ENCODE results near the gene NDUFS2.

The NDUFS2 gene

GRCh38 chr1:161201836-161202712 is at the start of gene NDUFS2:
Gene NDUFS2 (plus strand): TSS chr1:161202367. CDS start chr1:161202386, 19 bp downstream.
- DNase-seq: peak; percentile 98

GRCh38 chr1:161153176-161153575 is 49.0 kb upstream of the NDUFS2 start:
- no peak for DNase-seq

GRCh38 chr1:161153682-161154337 is 48.4 kb upstream of the NDUFS2 start, which contains the start of gene UFC1:
Gene UFC1 (plus strand): TSS chr1:161153978. CDS start chr1:161153998, 20 bp downstream.
- peak; percentile 91 for DNase-seq

DNA sequence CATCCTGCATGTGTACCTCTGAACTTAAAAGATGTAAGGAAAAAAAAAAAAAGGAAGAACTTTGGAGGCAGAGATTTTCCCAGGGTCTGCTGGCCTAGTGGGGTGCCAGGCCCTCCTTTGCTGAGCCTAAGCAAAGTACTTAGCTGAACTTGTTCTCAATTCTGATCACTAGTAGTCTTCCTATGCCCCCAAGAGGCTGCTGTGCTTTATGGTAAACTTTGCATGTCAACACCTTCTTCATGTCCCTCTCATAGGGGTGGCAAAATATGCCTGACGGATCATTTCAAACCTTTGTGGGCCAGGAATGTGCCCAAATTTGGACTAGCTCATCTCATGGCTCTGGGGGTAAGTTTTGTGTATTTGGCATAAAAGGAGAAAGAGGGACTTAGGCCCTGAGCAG is 44.3 kb upstream of the NDUFS2 start:
- no peak for DNase-seq

- no peak for DNase-seq
Observed at GRCh38 chr1:161158316-161159010, 43.7 kb upstream of the NDUFS2 start.

GRCh38 chr1:161159087-161159912 is 42.9 kb upstream of the NDUFS2 start, which contains the start of gene USP21:
Gene USP21 (plus strand): TSS chr1:161159500. CDS start chr1:161160641, 1,141 bp downstream.
- DNase-seq: peak; percentile 94

GRCh38 chr1:161159913-161160243 is 42.3 kb upstream of the NDUFS2 start:
- DNase-seq: no peak

GRCh38 chr1:161160671-161161145 is 41.5 kb upstream of the NDUFS2 start:
- no peak for DNase-seq

DNA sequence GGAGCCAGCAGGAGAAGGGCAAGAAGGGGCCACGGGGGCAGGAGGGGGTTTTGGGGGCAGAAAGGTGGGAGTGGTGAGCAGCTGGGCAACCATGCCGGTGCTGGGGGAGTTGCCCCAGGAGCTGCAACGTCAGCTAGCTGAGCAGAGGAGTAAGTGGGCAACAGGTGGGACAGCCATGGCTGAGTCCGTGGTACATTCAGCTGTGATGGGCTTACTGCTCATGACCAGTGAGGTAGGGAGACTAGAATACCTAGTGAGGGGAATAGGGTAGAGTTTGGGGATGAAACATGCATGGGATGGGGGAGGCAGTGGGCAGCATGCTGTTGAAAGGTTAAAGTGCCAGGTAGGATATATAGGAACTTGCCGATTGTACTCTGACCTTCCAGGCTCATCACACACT is 40.5 kb upstream of the NDUFS2 start:
- no peak for DNase-seq

DNA sequence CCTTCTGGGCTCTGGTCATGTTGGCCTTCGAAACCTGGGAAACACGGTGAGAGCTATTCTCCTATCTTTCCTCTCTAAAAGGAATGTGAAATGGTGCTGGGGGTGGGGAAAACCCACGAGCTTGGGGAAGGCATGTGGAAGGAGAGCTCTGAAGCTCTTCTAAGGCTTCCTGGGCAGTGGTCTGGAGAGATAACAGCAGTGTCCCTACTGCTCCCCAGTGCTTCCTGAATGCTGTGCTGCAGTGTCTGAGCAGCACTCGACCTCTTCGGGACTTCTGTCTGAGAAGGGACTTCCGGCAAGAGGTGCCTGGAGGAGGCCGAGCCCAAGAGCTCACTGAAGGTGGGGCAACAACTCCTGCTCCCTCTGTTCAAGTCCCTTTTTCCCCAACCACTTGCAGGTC is 40.1 kb upstream of the NDUFS2 start:
- no peak for DNase-seq

GRCh38 chr1:161162806-161163205 is 39.4 kb upstream of the NDUFS2 start:
- DNase-seq: no peak

DNA sequence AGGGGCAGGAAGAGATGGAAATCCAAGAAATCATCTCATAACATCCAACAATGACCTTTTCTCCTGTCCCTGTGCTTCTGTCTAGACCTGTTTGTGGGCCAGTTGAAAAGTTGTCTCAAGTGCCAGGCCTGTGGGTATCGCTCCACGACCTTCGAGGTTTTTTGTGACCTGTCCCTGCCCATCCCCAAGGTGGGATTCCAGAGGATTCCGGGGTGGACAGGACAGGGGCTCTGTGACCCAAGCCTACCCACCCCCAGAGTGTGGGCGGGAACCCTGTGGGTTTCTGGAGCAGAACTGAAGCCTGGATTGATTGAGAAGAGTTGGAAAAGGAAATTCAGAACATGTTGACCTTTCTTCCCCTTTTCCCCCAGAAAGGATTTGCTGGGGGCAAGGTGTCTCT is 38.4 kb upstream of the NDUFS2 start:
- DNase-seq: no peak

DNA sequence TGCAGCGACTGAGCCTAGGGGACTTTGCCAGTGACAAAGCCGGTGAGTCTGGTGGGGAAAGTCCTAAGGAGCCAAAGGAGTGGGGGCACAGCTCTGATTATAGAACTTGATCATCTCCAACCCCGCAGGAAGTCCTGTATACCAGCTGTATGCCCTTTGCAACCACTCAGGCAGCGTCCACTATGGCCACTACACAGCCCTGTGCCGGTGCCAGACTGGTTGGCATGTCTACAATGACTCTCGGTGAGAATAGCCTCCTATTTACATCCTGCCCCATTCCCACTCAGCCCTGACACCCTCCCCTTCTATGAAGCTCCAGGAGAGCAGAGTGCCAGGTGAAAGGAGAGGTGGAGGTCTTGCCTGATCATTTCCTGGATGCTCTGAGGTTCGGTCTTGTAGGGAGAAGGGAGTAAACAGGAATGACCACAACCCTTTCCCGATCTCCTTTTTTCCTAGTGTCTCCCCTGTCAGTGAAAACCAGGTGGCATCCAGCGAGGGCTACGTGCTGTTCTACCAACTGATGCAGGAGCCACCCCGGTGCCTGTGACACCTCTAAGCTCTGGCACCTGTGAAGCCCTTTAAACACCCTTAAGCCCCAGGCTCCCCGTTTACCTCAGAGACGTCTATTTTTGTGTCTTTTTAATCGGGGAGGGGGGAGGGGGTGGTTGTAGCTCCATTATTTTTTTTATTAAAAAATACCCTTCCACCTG is 37.1 kb upstream of the NDUFS2 start:
- no peak for DNase-seq

DNA sequence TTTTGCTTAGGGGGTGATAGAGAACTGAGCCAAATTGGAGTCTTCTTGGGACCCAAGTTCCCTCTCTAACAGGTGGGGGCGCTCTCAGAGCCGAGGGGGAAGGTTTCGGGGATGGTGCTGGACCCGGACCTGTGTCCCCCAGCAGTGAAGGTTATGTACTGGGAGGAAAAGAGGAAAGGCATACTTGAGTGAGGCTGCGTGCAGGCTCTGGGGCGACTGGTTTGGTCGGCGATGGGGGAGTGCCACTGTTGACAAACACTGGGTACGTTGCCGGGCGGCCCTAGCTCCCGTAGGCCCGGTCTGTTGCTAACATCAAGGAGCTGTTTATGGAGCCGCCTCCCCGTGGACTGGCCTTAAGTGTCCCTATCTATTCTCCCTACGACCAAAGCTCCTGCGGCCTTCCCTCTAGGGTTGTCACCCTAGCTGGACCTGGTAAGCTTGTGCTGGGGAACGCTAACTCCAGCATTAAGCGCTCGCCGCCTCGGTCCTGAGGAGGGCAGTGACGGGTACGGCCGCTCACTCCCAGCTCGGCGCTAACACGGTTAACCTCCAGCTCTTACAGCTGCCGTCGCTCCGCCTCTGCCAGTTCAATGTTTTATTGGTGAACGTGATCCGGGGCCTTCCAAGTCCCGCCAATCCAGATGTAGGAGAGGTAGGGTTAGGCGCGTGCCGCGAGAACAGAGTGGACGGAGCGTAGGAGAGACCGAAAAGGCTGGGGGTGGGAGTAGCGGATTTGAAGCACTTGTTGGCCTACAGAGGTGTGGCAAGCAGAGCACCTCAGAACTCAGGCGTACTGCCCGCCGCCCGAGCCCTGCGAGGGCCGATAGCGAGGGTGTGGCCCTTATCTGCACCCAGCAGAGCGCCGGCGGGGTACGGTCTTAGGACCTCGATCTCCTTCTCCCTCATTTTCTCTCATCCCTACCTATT is 36.2 kb upstream of the NDUFS2 start, which contains the start of gene PPOX:
TSS of gene PPOX (plus strand) at position 685 of the 927 bp plus-strand sequence. CDS start 422 bp downstream, outside the sequence.
- DNase-seq: peak; percentile 98

- no peak for DNase-seq
Observed at GRCh38 chr1:161166669-161167548, 35.3 kb upstream of the NDUFS2 start.

DNA sequence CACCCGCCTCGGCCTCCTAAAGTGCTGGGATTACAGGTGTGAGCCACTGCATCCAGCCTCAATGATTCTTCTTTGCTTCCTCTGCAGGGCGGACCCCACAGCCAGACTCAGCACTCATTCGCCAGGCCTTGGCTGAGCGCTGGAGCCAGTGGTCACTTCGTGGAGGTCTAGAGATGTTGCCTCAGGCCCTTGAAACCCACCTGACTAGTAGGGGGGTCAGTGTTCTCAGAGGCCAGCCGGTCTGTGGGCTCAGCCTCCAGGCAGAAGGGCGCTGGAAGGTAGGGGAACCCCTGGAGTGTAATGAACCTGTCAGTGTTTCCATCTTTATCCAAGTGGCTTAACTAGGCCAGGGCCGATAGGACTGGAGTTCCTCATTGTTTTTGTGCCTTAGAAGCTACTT is 33.3 kb upstream of the NDUFS2 start:
- no peak for DNase-seq

DNA sequence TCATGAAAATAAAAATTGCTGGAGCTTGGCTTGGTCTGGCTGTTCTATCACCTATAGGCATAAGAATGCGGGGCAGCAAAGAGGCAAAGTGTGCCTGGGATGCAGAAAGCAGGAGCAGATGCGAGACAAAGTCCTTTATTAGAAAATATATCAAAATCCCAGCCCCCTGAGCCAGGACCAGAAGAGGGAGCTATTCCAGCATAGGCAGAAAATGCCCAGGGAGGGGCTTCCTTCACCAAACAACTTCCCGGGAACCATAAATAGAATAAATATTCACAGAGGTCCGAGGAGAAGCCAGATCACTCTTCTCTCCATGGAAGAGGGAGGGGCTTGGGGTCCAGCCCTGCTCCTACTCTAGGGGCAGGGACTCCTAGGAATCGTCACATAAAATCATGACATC is 31.0 kb upstream of the NDUFS2 start:
- no peak for DNase-seq

DNA sequence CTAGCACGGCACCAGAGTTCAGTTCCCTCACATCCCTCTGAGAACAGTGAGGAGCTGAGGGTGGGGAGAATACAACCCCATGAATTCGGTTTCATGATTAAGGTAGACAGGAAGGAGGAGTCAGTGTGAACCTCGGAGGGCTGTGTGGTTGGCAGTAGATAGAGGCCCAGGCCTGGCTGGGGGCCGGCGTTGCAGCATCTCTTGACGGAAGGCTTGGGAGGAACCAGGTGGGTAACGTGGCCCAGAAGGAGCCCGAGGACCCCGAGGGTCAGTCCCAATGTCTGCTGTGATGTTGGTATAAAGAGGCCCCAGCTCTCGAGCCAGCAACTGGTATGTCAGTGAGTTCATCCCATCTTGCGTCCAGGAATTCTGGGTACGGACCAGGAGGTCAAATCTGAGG is 30.5 kb upstream of the NDUFS2 start:
- no peak for DNase-seq

GRCh38 chr1:161172349-161172748 is 29.8 kb upstream of the NDUFS2 start:
- no peak for DNase-seq

Data from activated CD4-positive, alpha-beta T cell treated with anti-CD3 and anti-CD28 coated beads, Interleukin-10, Interleukin-2, amounts not matched to agents 100 ng/mL and 50 ng/mL, durations not matched to agents 16 hours and 8 hours (primary cell).